Activated CD4-positive, alpha-beta T cell treated with anti-CD3 and anti-CD28 coated beads, Interleukin-2, amount 50 U/mL, for 48 hours (primary cell): ENCODE results near the gene FBRSL1.

Experiments
- DNase-seq, 2 experiments: peaks; one replicate each; pipeline ENCODE4 v3.0.0-alpha.2; 2020

Gene FBRSL1

DNA sequence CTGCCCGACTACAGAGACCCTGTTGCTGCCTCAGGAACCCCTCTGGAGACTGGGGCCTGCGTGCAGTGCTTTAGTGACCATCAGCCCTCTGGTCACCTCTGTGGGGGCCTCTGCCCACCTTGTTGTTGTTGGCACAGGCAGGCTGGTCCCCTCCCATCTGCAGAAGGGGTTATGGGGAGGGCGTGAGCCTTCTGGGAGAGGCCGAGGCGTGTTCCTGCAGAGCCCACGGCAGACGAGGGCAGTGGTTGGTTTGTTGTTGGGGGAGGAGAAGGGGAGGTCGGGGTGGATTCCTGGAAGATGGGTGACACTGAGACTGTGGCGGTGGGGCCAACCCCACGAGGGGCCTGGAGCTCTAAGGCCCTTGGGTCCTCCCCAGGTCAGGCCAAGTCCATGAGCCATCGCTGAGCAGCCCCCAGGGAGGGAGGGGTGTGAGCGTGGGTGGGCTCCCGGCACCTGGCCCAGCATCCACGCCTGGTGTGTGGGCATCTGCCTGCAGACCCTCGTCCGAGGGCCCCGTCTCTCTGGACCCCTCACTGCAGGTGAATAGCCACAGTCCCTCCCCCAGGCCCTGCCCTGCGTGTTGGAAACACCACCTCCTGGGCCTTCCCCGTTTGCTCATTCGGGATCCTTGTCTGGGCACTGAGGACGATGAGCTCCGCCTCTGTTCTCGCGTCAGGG is 23.6 kb downstream of the FBRSL1 start:
- DNase-seq, result no peak

DNA sequence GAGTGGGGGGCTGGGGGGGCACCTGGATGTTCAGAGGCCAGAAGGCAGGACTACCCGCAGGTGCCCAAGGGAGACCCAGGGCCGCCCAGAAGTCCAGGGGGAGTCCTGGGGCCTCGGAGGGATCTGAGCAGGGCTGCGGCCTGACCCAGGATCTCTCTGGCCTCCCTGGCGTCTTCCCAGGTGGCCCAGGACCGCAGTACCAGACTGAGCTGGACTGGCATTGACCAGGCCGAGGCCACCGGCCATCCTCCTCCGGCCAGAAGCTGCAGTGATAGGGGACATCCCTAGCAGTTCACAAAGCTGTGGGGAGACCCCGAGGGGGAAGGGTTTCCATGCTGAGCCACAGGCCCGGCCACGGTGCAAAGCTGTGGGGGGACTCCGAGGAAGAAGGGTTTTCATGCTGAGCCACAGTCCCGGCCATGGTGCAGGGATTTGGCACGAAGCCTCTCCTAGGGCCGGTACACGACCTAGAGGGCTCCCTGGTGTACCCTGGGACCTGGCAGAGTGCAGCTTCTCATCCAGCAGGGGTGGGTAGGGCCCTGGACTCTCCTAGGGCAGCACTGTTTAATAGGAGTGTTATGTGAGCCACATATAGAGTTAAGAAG is 24.4 kb downstream of the FBRSL1 start:
- no peak for DNase-seq

DNA sequence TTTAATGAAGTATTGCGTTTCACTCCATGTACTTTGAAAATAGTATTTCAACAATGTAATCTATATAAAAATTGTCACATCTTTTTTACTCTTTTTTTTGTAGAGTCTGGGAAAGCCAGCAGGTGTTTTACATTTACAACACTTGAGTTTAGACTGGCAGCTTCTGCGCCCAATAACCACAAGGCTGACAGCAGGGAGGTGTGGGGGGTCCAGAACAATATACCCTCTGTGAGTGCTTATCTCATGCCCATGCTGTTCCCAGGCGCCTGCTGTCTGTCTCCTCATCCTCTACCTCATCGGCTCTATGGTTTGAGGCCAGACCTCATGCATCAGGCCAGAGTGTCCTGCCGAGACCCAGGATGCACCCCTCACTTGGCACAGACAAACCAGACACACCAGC is 24.9 kb downstream of the FBRSL1 start:
- DNase-seq, result no peak

DNA sequence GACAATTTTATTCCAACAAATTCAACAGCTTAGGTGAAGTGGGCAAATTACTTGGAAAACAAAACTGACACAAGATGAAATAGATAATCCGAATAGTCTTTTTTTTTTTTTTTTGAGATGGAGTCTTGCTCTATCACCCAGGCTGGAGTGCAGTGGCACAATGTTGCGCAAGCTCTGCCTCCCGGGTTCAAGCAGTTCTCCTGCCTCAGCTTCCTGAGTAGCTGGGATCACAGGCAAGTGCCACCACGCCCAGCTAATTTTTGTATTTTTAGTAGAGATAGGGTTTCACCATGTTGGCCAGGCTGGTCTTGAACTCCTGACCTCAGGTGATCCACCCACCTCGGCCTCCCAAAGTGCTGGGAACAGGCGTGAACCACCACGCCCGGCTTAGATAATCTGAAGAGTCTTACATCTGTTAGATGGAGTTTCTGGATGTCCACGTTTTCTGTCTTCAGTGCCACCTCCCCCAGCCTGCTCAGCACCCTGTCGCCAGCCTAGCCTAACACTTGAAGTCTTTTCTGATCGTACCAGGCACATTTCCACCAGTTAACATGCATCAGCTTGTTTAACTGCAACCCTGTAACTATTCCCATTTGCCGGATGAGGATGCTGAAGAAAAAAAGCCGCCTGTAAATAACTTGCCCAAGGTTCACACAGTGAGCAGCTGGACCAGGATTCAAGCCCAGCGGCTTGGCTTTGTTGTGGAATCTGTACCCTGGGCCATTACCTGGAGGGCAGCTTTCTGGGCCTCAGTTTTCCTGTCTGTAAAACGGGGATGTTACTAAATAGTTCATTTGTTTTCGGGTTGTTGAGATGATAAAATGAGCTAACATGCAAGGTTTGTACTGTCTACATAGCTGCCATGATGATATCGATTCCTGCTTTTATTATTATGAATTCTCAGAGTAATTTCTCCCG is 26.4 kb downstream of the FBRSL1 start:
- DNase-seq, result no peak

DNA sequence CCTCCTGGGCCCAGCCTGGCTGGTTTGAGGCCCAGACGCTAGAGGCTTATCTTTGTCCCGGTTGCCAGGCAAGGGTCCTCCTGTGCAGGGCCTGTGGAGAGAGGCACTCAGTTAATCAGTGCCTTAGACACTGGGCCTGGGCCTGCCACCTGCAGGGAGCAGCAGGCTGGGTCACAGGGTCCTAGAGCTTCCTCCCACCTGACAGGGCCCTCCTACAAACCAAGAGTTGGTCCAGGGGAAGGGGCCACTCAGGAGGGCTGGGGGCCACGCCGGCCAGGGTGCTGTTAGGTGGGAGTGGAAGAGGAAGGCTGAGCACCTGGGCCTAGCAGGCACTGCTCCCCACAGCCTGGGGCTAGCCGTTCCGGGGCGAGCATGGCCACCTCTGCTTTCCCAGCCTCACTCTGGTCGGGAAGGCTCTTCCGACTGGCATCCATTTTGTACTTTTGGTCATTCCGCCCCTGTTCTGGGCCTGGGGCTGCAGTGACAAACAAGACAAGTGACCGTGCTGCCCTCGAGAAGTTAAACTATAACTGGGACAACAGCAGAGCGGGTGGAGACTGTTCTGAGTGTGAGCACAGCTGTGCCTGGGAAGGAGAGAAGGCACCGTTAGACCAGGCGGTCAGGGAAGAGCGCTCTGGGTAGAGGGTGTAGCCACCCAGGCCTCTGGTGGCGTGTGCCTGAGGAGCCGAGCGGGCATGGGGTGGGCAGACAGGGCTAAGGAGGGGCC is 27.2 kb downstream of the FBRSL1 start:
- DNase-seq, result no peak

DNA sequence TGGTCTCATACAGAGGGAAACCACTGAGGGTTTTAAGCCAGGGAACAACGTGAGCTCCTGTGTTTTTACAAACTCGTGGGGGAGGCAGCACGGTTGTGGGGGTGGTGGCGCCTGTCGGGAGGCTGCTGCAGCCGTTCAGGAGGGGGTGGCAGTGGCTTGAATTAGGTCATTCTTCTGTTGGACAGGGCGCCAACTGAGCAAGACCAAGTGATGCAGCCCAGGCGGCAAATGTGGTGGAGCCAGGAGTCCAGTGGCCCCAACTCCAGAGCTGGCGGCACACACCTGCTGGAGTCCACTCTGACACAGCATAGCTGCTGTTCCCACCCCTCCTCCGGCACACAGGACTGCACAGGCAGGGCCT is 27.8 kb downstream of the FBRSL1 start:
- DNase-seq, result no peak

DNA sequence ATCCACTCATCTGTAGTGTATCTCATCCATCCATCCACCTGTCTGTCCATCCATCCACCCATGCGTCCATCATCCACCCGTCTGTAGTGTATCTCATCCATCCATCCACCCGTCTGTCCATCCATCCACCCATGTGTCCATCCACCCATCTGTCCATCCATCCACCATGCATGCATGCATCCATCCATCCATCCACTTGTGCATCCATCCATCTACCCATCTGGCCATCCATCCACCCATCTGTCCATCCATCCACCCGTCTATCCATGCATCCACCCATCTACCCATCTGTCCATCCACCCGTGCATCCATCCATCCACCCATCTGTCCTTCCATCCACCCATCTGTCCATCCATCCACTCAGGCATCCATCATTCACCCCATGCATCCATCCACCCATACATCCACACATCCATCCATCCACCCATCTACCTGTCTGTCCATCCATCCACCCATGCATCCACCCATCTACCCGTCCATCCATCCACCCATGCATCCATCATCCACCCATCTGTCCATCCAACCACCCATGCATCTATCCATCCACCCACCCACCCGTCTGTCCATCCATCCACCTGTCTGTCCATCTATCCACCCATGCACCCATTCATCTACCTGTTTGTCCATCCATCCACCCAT is 28.5 kb downstream of the FBRSL1 start:
- no peak for DNase-seq

DNA sequence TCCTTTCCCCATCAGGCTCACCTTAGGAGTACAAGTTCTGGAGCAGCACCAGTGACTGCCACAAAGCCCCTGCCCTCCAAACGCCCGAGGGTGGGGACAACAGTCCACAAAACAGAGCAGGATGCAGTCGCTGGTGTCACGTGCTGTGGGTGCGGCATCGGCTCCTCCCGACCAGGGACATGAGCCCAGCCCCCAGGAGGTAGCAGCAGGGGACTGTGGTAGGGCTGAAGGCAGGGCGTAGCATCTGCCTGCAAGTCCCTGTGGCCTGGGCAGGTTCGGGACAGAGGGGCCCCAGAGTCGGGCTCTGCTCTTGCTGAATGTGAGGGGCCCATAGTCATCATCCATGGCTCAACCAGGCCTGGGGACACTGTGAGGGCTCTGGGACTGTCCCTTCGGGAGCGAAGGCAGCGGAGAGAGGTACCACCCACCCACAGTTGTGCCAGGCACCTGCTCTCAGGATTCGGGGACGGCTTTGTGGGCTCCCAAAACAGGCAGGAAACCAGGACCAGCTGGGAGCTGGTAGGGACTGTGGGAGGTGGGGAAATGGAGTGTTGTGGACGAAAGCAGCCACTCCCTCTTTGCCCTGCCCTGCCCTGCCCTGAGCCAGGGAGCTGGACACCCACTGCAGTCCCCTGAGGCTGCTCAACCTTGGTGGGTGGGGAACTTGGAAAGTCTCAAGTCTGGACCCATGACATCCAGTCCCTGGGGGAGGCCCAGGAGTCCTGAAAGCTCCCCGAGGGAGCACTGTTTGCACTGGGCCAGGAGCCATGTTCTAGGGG is 30.7 kb downstream of the FBRSL1 start:
- DNase-seq, result no peak

DNA sequence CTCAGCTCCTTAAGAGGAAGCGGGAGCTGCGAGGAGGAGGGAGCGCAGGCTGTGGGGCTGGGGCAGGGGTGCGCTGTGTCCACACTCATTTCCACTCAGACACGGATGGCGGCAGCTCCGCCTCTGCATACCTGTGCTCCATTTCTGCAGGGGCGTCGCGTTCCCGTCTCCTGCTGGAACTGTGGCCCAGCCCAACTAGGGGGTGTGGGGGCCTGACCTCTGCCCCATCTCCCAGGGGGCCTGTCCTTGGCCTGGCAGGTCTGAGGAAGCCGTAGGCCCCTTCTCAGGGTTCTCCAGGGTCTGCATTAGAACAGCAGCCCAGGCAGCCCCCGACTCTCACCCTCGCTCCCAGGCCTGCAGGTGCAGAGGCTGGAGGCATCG is 31.2 kb downstream of the FBRSL1 start:
- DNase-seq, result no peak

DNA sequence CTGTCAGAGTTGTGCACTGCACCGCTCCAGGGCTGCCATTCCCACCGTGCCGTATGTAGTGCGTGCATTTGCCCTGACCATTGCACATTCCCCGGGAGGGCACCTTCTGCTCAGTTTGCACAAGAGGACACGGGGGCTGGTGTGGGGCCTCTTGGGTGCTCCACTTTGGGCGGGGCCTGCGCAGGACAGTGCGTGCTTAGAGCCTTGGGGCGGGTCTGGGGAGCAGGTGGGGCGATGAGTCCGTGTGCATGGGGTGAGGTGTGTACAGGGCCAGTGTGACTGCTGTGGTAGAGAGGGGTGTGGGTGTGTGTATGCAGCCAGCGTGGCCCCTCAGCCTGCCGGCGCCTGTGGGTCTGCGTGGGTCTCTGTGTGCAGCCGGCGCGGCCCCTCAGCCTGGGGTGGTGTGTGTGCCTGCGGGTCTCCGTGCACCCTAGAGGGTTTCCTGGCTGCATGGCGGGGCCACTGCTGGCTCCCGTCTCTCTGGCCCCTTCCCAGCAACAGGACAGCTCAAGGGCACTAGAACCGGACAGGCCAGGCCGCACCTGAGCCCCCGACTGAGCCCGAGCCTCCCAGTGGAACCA is 31.9 kb downstream of the FBRSL1 start:
- DNase-seq, result no peak

DNA sequence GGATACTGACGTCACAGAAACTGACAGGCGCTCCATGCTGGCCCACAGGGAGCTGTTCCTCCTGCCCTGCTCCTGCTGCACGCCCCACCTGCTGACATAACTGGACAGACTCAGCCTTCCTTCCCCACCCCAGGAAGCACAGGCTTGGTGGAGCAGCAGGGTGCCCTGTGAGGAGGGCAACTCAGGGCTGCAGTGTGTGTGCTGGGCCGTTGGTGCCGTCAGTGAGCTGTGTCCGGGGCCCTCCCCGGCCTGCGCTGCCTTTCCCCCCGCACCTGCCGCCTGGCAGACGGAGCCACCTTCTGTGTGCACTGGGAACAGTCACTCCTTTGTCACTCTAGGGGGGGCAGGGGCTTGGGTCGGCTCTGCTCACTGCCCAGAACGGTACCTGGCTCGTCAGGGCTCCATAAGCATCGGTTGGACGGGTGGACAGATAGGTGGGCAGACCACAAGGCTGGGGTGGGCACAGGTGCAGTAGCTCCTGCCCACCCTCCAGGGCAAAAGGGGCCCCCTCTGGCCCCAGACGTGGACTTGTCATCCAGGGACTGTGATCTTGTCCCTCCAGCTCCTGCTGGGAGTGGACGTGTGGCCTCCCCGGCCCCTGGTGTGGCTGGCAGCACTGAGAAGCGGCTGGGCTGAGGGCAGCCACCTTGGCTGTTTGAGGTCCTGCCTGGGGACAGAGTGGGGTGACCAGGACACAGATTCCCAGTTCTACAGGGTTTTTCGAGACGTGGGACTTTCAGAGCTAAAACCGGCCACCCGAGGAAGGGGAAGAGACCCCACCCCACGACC is 32.8 kb downstream of the FBRSL1 start:
- DNase-seq, result no peak

DNA sequence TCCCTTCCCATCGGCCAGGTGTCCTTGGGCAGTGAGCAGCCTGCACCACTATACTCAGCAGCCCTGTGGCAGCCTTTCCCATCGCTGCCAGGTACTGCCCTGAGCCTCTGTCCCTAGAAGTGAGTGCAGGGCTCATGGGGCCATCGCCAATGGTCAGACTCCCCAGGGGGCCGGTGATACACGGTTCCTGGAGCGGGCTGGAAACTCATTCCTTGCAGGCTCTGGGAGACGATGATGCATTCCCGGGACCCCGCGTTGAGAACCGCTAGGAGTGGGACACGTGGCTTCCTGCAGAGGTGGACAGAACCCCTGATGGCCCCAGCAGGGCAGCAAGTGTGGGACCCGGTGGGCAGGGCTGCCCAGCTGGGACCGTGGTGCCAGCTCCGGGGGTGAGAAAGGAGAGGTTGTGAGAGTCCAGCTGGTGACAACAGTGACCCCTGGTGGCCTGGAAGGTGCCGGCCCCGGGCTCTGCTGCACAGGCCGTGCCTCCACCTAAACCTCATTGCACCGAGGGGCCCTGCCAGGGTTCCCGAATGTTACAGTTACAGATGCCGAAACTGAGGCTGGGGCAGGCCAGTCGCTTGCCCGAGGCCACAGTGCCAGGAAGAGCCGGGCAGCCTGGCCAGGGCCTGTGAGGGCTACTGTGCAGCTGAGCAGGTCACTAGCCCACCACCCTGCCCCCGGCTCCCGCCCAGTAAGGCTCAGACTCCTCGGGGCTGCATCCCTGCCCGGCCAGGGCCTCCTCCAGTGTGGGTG is 33.8 kb downstream of the FBRSL1 start:
- DNase-seq, result peak; percentile 78 to 85

DNA sequence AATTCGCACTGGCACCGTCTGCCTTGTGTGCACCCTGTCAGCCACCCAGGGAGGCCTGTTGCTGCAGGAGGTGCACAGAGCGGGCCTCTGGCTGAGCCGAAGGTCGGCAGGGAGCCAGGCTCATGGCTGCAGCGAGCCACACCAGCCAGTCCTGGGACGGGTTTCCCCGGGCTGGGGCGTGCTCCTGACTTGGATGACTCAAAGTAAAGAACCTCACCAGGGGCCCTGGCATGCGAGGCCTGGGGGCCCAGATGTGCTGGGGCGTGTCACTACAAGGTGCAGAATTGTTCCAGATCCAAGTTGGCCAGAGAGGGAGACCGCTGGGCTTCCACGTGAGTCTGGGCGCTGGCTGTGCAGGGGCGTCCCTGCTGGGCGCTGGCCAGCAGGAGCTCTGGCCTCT is 34.5 kb downstream of the FBRSL1 start:
- DNase-seq, result no peak

DNA sequence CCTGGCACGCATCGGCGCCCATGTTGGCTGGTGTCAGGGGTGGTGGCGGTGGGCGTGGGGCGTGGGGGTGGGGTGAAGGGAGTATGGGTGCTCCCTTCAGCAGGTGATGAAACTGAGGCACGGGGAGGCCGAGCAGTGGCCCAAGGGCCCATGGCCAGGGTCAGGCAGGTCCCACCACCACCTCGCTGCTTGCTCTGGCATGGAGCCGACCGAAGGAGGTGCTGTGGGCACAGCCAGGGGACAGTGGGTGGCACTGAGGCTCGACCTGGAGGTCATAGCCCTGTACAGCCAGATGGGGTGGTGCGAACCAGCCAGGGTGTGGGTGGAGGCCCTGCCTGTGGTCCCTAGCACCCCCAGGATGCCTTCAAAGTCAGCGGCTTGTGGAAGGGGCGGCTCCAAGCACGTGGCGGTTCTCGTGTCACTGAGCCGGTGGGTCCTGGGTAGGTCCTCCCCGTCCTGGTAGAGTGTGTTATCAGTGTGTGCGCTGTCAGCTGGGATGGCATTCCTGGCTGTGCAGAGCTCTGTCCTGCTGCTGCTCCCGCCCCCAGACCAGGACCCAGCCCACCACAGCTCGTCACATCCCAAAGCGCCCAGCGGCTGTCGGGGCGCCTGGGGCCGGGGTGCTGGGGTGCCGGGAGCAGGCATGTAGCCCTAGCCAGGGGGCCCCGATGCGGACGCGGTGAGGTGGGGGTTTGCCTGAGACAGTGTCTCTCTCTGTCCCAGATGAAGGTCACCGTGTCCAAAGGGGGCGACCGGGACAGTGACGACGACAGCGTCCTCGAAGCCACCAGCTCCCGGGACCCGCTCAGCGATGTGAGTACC is 35.3 kb downstream of the FBRSL1 start:
- no peak for DNase-seq

DNA sequence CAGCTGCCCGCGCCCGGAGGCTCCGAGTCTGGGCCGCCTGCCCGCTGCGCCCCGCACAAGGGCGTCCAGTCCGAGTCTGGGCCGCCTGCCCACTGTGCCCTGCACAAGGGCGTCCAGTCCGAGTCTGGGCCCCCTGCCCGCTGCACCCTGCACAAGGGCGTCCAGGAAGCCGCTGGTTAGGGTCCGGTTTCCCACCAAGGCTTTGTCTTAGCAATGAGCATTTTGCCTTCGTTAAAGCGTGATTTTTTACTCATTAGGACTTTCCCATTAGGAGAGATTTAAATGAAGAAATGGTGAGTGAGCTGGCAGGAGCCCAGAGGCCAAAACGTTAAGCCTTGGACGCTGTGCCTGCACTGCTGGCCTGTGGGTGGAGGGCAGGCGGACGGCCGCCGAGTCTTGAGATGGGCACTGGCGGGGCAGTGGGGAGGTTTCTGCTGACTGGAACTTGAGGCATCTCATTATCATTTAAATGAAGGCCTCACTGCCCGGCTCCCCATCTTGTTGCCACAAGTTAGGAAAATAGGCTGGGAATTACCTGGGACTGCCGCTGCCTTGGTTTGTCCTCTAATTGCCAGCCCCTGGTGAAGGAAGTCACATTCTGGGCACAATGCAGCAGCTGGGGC is 36.0 kb downstream of the FBRSL1 start:
- DNase-seq, result no peak

DNA sequence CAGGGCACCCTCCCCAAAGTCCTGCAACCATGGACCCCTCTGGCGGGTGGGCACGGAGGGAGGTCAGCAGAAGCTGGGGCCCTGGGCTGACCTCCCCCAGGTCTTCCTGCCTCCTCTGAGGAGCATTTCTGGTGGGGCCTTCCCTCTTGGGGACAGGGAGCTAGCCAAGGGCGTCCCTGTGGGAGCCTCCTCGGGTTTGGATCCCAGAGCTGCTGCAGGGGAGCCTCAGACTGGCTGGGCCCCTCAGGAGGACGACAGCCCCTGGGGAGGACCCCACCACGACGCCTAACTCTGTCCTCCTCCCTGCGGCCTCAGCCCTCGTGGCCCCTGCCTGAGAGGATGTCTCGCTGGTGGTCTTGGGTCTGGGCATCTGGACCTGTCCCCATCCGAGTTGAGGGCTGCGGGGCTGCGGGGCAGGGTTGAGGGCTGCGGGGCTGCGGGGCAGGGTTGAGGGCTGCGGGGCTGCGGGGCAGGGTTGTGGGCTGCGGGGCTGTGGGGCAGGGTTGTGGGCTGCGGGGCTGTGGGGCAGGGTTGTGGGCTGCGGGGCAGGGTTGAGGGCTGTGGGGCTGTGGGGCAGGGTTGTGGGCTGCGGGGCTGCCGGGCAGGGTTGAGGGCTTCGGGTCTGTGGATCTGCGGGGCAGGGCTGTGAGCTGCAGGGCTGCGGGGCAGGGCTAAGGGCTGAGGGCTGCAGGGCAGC is 37.4 kb downstream of the FBRSL1 start:
- DNase-seq, result no peak

DNA sequence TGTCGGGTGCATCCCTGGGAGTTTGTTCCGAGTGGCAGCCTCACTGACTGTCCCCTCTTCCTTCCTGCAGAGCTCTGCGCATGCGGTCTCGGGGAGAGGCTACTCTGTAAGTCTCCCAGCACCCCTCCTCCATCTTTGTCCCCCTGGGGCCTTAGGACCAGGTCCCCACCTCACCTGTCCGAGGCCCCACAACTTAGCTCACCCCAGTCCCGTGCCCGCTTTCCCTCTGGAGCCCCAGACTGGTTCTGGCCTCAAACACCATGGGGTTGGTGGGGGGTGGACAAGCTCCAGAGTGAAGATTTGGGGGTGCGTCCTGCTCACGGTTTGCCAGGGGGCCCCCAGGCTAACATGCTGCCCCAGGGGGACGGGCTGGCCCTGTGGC is 37.9 kb downstream of the FBRSL1 start:
- no peak for DNase-seq

DNA sequence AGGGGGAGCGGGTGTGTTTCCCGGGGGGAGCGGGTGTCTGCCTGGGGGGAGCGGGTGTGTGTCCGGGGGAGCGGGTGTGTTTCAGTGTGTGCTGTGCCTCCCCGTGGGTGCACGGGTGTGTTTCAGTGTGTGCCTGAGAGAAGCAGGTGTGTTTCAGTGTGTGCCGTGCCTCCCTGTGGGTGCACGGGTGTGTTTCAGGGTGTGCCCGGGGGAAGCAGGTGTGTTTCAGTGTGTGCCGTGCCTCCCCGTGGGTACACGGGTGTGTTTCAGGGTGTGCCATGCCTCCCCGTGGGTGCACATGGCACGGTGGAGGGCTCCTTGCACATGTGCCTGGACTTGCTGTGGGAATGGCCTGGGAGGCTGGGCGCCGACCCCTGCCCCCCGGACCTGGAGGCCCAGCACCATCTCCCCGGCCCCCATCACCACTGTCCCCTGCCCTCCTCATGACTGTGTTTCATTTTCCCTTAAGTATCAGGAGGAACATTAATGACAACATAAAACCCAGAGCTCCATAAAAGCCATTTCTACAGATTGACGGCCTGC is 38.7 kb downstream of the FBRSL1 start:
- DNase-seq, result no peak
